G401 (cell line): Measurements from ENCODE around the gene SERGEF. TPM values are rescaled to one million over a fixed set of nuclear protein-coding genes. Genes with fewer than 3 reads are reported as not detected.

Source experiments
- DNase-seq: peaks from one replicate; pipeline ENCODE4 v3.0.0-alpha.2; 2015; ENCODE audit warnings: low spot score
- in situ Hi-C: cut with HindIII; loops from 2 replicates; pipeline ENCODE4 v1.10.0; 2016; ENCODE audit warnings: low sequenced_read_pairs, mixed read lengths
- total RNA-seq: library from RNA; depleted of rRNA; stranded (reverse); fragments of >200 nt; shearing (Covaris generic); gene quantifications from 2 replicates; pipeline ENCODE4 v1.2.3, GENCODE V29; 2014

SERGEF gene
- total RNA-seq, 1 experiment from 2014 or later: 28.2 TPM

DNA sequence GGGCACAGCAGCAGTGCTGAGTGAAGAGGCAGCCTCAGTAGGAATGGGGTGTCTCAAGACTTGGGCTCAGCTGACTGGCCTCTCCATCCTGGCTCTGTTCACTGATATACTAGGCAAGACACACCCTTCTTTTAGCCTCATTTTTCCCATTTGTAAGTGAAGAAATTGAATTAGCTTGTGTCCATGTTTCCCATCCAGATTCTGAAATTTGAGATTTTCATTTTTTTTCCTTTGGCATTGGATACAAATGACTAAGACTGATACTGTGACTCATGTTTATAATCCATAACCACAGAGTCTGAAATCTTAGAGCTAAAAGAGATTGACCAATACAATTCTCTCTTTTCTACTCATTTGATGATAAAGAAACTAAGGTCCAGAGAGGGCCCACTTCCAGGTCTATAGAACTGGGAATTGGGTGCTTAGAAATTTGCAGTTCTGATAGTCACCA, 167.4 kb downstream of the SERGEF start:
- no peak for DNase-seq
- in situ Hi-C loops: no loop called here

- no peak for DNase-seq
- in situ Hi-C loops: no loop called here
Observed at GRCh38 chr11:17840101-17840548, 172.7 kb downstream of the SERGEF start.

DNA sequence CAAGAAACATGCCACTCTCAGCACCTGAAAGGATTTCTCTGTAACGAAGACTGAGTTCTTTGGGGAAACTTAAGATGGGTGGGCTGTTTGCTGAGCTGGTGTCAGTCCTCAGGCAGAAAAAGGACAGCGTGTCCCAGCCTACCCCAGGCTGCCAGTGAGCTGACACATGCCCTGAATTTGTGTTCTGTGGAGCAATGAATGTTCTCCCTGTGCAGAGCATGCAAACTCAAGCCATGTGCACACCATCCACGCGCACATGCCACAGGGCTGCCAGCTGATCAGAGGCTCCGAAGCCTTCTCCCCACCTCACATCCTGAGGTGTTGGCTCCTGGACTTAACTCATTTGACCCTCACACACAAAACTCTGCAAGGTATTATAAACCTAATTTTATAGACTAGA, 173.4 kb downstream of the SERGEF start:
- DNase-seq: peak; percentile 65
- in situ Hi-C loops: no loop called here

GRCh38 chr11:17838102-17838501, 174.7 kb downstream of the SERGEF start:
- in situ Hi-C loops: no loop called here
- DNase-seq: no peak

DNA sequence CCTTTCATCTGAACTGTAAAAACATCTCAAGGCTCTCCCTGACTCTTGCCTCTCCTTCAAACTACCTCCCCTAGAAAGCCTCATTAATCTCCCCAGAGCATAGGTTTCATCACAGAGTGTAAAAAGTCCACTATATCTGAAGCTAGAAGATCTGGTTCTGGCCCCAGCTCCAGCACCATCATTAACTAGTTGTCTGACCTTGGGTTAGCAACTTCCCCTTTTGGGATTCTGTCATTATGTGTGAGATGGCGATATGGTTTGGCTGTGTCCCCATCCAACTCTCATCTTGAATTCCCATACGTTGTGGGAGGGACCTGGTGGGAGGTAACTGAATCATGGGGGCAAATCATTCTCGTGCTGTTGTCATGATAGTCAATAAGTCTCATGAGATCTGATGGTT, 181.0 kb downstream of the SERGEF start:
- in situ Hi-C loops: no loop called here

DNA sequence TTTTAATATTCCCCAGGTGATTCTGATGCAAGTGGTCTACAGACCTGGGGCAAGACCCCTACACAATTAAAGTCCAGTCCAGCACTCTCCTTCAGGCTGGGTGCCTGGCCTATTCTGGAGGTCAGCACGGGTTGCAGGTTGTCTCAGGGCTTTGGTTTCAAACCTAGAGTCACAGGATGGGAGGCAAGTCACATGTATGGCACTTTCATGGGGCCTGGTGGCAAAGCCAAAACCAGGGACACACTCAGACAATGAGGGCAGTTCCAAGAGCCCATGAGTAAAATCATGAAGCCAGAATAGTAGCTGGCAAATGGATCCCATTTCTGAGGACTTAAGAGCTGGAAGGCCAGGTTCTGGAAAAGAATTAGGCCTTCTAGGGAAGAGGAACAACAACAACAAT, 181.6 kb downstream of the SERGEF start:
- in situ Hi-C loops: no loop called here

More for the DNA sequence above, 181.0 kb downstream of the SERGEF start:
- DNase-seq: no peak

GRCh38 chr11:17828311-17828751, 184.5 kb downstream of the SERGEF start:
- DNase-seq: peak; percentile 82
- in situ Hi-C loops: no loop called here

More for the DNA sequence above, 181.6 kb downstream of the SERGEF start:
- no peak for DNase-seq

- in situ Hi-C loops: no loop called here
- peak; percentile 70 for DNase-seq
Observed at GRCh38 chr11:17827006-17827405, 185.8 kb downstream of the SERGEF start.

GRCh38 chr11:17822401-17822781, 190.5 kb downstream of the SERGEF start:
- in situ Hi-C loops: no loop called here
- no peak for DNase-seq

- DNase-seq: no peak
- in situ Hi-C loops: no loop called here
Observed at GRCh38 chr11:17821648-17822400, 191.0 kb downstream of the SERGEF start.

- in situ Hi-C loops: no loop called here
Observed at GRCh38 chr11:17816232-17816931, 196.5 kb downstream of the SERGEF start.

GRCh38 chr11:17814546-17814945, 198.3 kb downstream of the SERGEF start:
- no peak for DNase-seq
- in situ Hi-C loops: no loop called here

More at GRCh38 chr11:17816232-17816931, 196.5 kb downstream of the SERGEF start:
- DNase-seq: no peak

GRCh38 chr11:17813391-17814059, 199.3 kb downstream of the SERGEF start:
- in situ Hi-C loops: no loop called here
- peak; percentile 85 for DNase-seq

GRCh38 chr11:17812865-17813187, 200.0 kb downstream of the SERGEF start:
- in situ Hi-C loops: no loop called here
- DNase-seq: peak; percentile 51

DNA sequence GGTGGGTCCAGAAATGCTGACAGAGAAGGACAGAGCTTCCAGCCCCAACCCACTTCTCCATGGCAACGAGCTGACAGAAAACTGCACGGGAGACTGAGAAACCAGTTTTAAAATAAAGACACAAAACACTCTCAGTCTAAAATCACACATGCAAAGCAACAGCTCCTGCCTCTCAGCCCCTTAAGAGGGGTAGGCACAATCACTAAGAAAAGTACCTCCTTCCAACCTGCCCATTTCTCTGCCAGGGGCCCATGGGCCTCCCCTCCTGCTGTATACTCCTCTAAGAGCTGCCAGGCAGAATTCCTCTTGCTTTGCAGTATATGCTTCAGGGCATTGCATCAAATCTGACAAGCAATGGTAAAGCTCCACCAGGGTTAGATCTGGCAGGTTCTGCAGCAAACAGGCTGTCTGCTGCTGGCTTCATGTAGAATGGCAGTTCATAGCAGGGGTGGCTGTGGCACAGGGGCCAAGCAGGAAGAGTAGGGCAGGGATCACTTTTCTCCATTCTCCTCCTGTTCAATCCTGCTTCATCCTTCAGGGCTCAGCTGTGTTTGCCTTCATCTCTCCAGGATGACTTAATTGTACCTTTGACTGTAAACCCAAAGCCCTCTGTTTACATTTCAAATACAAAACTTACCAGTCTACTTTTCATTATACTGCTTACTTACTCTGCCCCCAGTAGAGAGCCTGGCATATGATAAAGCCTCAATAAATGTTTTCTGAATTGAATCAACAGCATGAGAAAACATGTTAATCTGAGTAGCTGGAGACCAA, 200.6 kb downstream of the SERGEF start:
- in situ Hi-C loops: no loop called here
- peak; percentile 68 for DNase-seq

DNA sequence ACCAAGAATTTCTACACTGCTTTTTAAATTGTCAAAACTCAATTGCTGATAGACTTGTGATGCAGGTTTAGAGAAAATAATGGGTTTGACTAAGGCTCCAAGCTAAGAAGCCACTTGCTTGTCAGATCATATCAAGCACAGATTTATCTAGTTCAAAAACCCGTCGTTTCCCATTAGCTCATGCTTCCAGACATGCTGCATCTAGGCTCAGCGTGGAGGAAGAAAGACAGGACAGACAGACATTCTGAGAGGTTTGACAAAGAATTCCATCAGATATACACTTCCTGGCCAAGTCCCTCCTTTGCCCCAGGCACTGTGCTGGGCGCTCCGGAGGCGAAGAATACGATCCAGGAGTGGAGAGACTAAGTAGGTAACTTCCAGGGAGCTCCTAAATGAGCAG, 201.5 kb downstream of the SERGEF start:
- in situ Hi-C loops: no loop called here
- DNase-seq: no peak

DNA sequence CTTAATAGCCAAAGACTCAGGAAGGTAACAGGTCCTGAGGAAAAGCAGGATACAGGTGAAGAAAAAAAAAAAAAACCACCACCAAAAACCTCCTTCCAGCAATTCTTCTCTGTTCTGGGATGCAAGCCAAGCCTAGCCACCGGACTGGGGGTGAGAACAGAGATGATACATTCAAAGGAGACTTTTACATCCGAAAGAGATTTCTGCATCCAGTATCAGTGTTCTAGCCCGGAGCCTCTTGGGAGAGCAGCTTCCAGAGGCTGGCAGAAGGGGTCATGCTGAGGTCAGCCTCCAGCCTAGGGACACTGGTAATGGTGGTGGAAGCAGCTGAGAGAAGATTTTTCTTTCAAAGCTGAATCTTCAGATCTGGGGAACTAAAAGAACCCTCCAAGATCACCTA, 202.1 kb downstream of the SERGEF start:
- in situ Hi-C loops: no loop called here
- peak; percentile 73 for DNase-seq

- in situ Hi-C loops: no loop called here
- DNase-seq: no peak
Observed at GRCh38 chr11:17810041-17810440, 202.8 kb downstream of the SERGEF start.

- peak; percentile 97 for DNase-seq
- in situ Hi-C loops: no loop called here
Observed at GRCh38 chr11:17807034-17807433, 205.8 kb downstream of the SERGEF start.
